ENCODE data around the gene DGKG.

Gene DGKG

GRCh38 chr3:186162221-186162620, 199.8 kb downstream of the DGKG start:
- Histone ChIP-seq H3K27ac (ENCODE audit: low read depth, low read length) (no peak overlapping the region), H3K36me3 (ENCODE audit: insufficient read depth, low read length) (peaks cover 6% of the 10 kb centered on the region; the same call in 1 of the 2 replicates), H3K79me2 (ENCODE audit: control insufficient read depth, insufficient read depth, low read length, unreplicated experiment) (no peaks in the 10 kb centered on the region), H3K4me1 (ENCODE audit: control insufficient read depth, insufficient read depth, low read length, unreplicated experiment) (no peaks in the 10 kb centered on the region), H3K4me3 (ENCODE audit: low read depth, low read length) (no peak overlapping the region), H3K27me3 (ENCODE audit: insufficient read depth, low read length) (peaks cover 12% of the 10 kb centered on the region), H2AFZ (ENCODE audit: low read length, unreplicated experiment) (no peak overlapping the region)

- peaks cover 6% of the 10 kb centered on the region; the same call in 1 of the 2 replicates for H3K36me3 ChIP-seq (ENCODE audit: insufficient read depth, low read length)
- H3K79me2 ChIP-seq (ENCODE audit: control insufficient read depth, insufficient read depth, low read length, unreplicated experiment), result no peaks in the 10 kb centered on the region
- peaks cover 6% of the 10 kb centered on the region for H3K27me3 ChIP-seq (ENCODE audit: insufficient read depth, low read length)
- no peak overlapping the region for H3K4me3 ChIP-seq (ENCODE audit: low read depth, low read length)
- no peak overlapping the region for H3K27ac ChIP-seq (ENCODE audit: low read depth, low read length)
- H3K4me1 ChIP-seq (ENCODE audit: control insufficient read depth, insufficient read depth, low read length, unreplicated experiment), result no peaks in the 10 kb centered on the region
- H2AFZ ChIP-seq (ENCODE audit: low read length, unreplicated experiment), result no peak overlapping the region
These were observed 201.3 kb downstream of the DGKG start for GRCh38 chr3:186160691-186161243.

GRCh38 chr3:186154641-186155040, 207.4 kb downstream of the DGKG start:
- H3K36me3 ChIP-seq (ENCODE audit: insufficient read depth, low read length), result no peaks in the 10 kb centered on the region
- H3K27me3 ChIP-seq (ENCODE audit: insufficient read depth, low read length), result no peaks in the 10 kb centered on the region
- no peaks in the 10 kb centered on the region for H3K4me1 ChIP-seq (ENCODE audit: control insufficient read depth, insufficient read depth, low read length, unreplicated experiment)
- no peak overlapping the region for H3K4me3 ChIP-seq (ENCODE audit: low read depth, low read length)
- H2AFZ ChIP-seq (ENCODE audit: low read length, unreplicated experiment), result no peak overlapping the region
- no peak overlapping the region for H3K27ac ChIP-seq (ENCODE audit: low read depth, low read length)
- no peaks in the 10 kb centered on the region for H3K79me2 ChIP-seq (ENCODE audit: control insufficient read depth, insufficient read depth, low read length, unreplicated experiment)

GRCh38 chr3:186152889-186153292, 209.1 kb downstream of the DGKG start:
- Histone ChIP-seq H3K27ac (ENCODE audit: low read depth, low read length) (no peak overlapping the region), H3K4me3 (ENCODE audit: low read depth, low read length) (no peak overlapping the region), H2AFZ (ENCODE audit: low read length, unreplicated experiment) (no peak overlapping the region), H3K36me3 (ENCODE audit: insufficient read depth, low read length) (no peaks in the 10 kb centered on the region), H3K27me3 (ENCODE audit: insufficient read depth, low read length) (no peaks in the 10 kb centered on the region), H3K4me1 (ENCODE audit: control insufficient read depth, insufficient read depth, low read length, unreplicated experiment) (no peaks in the 10 kb centered on the region), H3K79me2 (ENCODE audit: control insufficient read depth, insufficient read depth, low read length, unreplicated experiment) (no peaks in the 10 kb centered on the region)

- H3K4me1 ChIP-seq (ENCODE audit: control insufficient read depth, insufficient read depth, low read length, unreplicated experiment), result no peaks in the 10 kb centered on the region
- H2AFZ ChIP-seq (ENCODE audit: low read length, unreplicated experiment), result no peak overlapping the region
- H3K36me3 ChIP-seq (ENCODE audit: insufficient read depth, low read length), result no peaks in the 10 kb centered on the region
- H3K27ac ChIP-seq (ENCODE audit: low read depth, low read length), result no peak overlapping the region
- H3K79me2 ChIP-seq (ENCODE audit: control insufficient read depth, insufficient read depth, low read length, unreplicated experiment), result no peaks in the 10 kb centered on the region
- no peak overlapping the region for H3K4me3 ChIP-seq (ENCODE audit: low read depth, low read length)
- H3K27me3 ChIP-seq (ENCODE audit: insufficient read depth, low read length), result no peaks in the 10 kb centered on the region
These were observed 209.7 kb downstream of the DGKG start for GRCh38 chr3:186152361-186152798.

GRCh38 chr3:186151077-186151971, 210.7 kb downstream of the DGKG start:
- Histone ChIP-seq H2AFZ (ENCODE audit: low read length, unreplicated experiment) (no peak overlapping the region), H3K79me2 (ENCODE audit: control insufficient read depth, insufficient read depth, low read length, unreplicated experiment) (no peaks in the 10 kb centered on the region), H3K36me3 (ENCODE audit: insufficient read depth, low read length) (no peaks in the 10 kb centered on the region), H3K27me3 (ENCODE audit: insufficient read depth, low read length) (no peaks in the 10 kb centered on the region), H3K27ac (ENCODE audit: low read depth, low read length) (no peak overlapping the region), H3K4me3 (ENCODE audit: low read depth, low read length) (no peak overlapping the region), H3K4me1 (ENCODE audit: control insufficient read depth, insufficient read depth, low read length, unreplicated experiment) (no peaks in the 10 kb centered on the region)

- Histone ChIP-seq H3K27ac (ENCODE audit: low read depth, low read length) (no peak overlapping the region), H3K4me1 (ENCODE audit: control insufficient read depth, insufficient read depth, low read length, unreplicated experiment) (no peaks in the 10 kb centered on the region), H2AFZ (ENCODE audit: low read length, unreplicated experiment) (no peak overlapping the region), H3K4me3 (ENCODE audit: low read depth, low read length) (no peak overlapping the region), H3K27me3 (ENCODE audit: insufficient read depth, low read length) (no peaks in the 10 kb centered on the region), H3K36me3 (ENCODE audit: insufficient read depth, low read length) (no peaks in the 10 kb centered on the region), H3K79me2 (ENCODE audit: control insufficient read depth, insufficient read depth, low read length, unreplicated experiment) (no peaks in the 10 kb centered on the region)
These were observed 211.8 kb downstream of the DGKG start for GRCh38 chr3:186150041-186150830.

GRCh38 chr3:186149319-186149960, 212.6 kb downstream of the DGKG start:
- no peak overlapping the region for H2AFZ ChIP-seq (ENCODE audit: low read length, unreplicated experiment)
- H3K79me2 ChIP-seq (ENCODE audit: control insufficient read depth, insufficient read depth, low read length, unreplicated experiment), result no peaks in the 10 kb centered on the region
- H3K4me3 ChIP-seq (ENCODE audit: low read depth, low read length), result no peak overlapping the region
- H3K4me1 ChIP-seq (ENCODE audit: control insufficient read depth, insufficient read depth, low read length, unreplicated experiment), result no peaks in the 10 kb centered on the region
- no peaks in the 10 kb centered on the region for H3K36me3 ChIP-seq (ENCODE audit: insufficient read depth, low read length)
- peaks cover 3% of the 10 kb centered on the region; the same call in 1 of the 2 replicates for H3K27me3 ChIP-seq (ENCODE audit: insufficient read depth, low read length)
- no peak overlapping the region for H3K27ac ChIP-seq (ENCODE audit: low read depth, low read length)

GRCh38 chr3:186144257-186144656, 217.8 kb downstream of the DGKG start:
- H3K36me3 ChIP-seq (ENCODE audit: insufficient read depth, low read length), result no peaks in the 10 kb centered on the region
- H3K4me1 ChIP-seq (ENCODE audit: control insufficient read depth, insufficient read depth, low read length, unreplicated experiment), result no peaks in the 10 kb centered on the region
- H2AFZ ChIP-seq (ENCODE audit: low read length, unreplicated experiment), result no peak overlapping the region
- H3K27me3 ChIP-seq (ENCODE audit: insufficient read depth, low read length), result peaks cover 20% of the 10 kb centered on the region
- H3K27ac ChIP-seq (ENCODE audit: low read depth, low read length), result no peak overlapping the region
- H3K4me3 ChIP-seq (ENCODE audit: low read depth, low read length), result no peak overlapping the region
- no peaks in the 10 kb centered on the region for H3K79me2 ChIP-seq (ENCODE audit: control insufficient read depth, insufficient read depth, low read length, unreplicated experiment)

- H2AFZ ChIP-seq (ENCODE audit: low read length, unreplicated experiment), result no peak overlapping the region
- H3K36me3 ChIP-seq (ENCODE audit: insufficient read depth, low read length), result no peaks in the 10 kb centered on the region
- H3K79me2 ChIP-seq (ENCODE audit: control insufficient read depth, insufficient read depth, low read length, unreplicated experiment), result no peaks in the 10 kb centered on the region
- peaks cover 20% of the 10 kb centered on the region for H3K27me3 ChIP-seq (ENCODE audit: insufficient read depth, low read length)
- H3K27ac ChIP-seq (ENCODE audit: low read depth, low read length), result no peak overlapping the region
- H3K4me3 ChIP-seq (ENCODE audit: low read depth, low read length), result no peak overlapping the region
- H3K4me1 ChIP-seq (ENCODE audit: control insufficient read depth, insufficient read depth, low read length, unreplicated experiment), result no peaks in the 10 kb centered on the region
These were observed 218.8 kb downstream of the DGKG start for GRCh38 chr3:186143250-186143649.
